ENCODE data around the gene VPS8.

The VPS8 gene

GRCh38 chr3:184811999-184812661 lies at the start of gene VPS8:
Gene VPS8 (plus strand): TSS chr3:184812166. CDS start chr3:184824633, 12,467 bp downstream.
- peak; percentile 51 for TF ChIP-seq CTCF (IDR thresholded peaks at IDR 0.05; ENCODE audit: low read depth, low read length, missing control alignments)
- in situ Hi-C loops (cut with HindIII; ENCODE audit: low sequenced_read_pairs): no loop called here
- peak within 1 kb of the TSS; percentile 96 for H3K4me3 ChIP-seq (ENCODE audit: low read depth, low read length)
- peak; percentile 88 for DNase-seq (ENCODE audit: low read depth)

GRCh38 chr3:184764191-184764590 lies 47.8 kb upstream of the VPS8 start:
- in situ Hi-C loops (cut with HindIII; ENCODE audit: low sequenced_read_pairs): no loop called here
- no peak for TF ChIP-seq CTCF (IDR thresholded peaks at IDR 0.05; ENCODE audit: low read depth, low read length, missing control alignments)
- no peak overlapping the region for H3K4me3 ChIP-seq (ENCODE audit: low read depth, low read length)
- no peak for DNase-seq (ENCODE audit: low read depth)

- no peak for TF ChIP-seq CTCF (IDR thresholded peaks at IDR 0.05; ENCODE audit: low read depth, low read length, missing control alignments)
- DNase-seq (ENCODE audit: low read depth): no peak
- in situ Hi-C loops (cut with HindIII; ENCODE audit: low sequenced_read_pairs): no loop called here
- H3K4me3 ChIP-seq (ENCODE audit: low read depth, low read length): no peak overlapping the region
These were observed 46.8 kb upstream of the VPS8 start for GRCh38 chr3:184765047-184765729.

GRCh38 chr3:184765730-184766074 lies 46.3 kb upstream of the VPS8 start:
- no peak overlapping the region for H3K4me3 ChIP-seq (ENCODE audit: low read depth, low read length)
- DNase-seq (ENCODE audit: low read depth): no peak
- no peak for TF ChIP-seq CTCF (IDR thresholded peaks at IDR 0.05; ENCODE audit: low read depth, low read length, missing control alignments)
- in situ Hi-C loops (cut with HindIII; ENCODE audit: low sequenced_read_pairs): no loop called here

GRCh38 chr3:184766555-184767261 lies 45.3 kb upstream of the VPS8 start:
- no peak for TF ChIP-seq CTCF (IDR thresholded peaks at IDR 0.05; ENCODE audit: low read depth, low read length, missing control alignments)
- no peak overlapping the region for H3K4me3 ChIP-seq (ENCODE audit: low read depth, low read length)
- DNase-seq (ENCODE audit: low read depth): no peak
- in situ Hi-C loops (cut with HindIII; ENCODE audit: low sequenced_read_pairs): no loop called here

- no peak for DNase-seq (ENCODE audit: low read depth)
- TF ChIP-seq CTCF (IDR thresholded peaks at IDR 0.05; ENCODE audit: low read depth, low read length, missing control alignments): no peak
- H3K4me3 ChIP-seq (ENCODE audit: low read depth, low read length): no peak overlapping the region
- in situ Hi-C loops (cut with HindIII; ENCODE audit: low sequenced_read_pairs): no loop called here
These were observed 44.6 kb upstream of the VPS8 start for GRCh38 chr3:184767377-184767776.
